HL-60/S4 treated with retinoic acid at 250 ng/mL for 4 days and 3 days (cell line): ENCODE data around the gene ELMO1.

ENCODE experiments used
- in situ Hi-C: fragments of 300-500 bp; cut with MboI; formaldehyde crosslinking; loops from 2 replicates; pipeline ENCODE4 v1.7.0; 2022; ENCODE audit warnings: low sequenced_read_pairs

The ELMO1 gene

DNA sequence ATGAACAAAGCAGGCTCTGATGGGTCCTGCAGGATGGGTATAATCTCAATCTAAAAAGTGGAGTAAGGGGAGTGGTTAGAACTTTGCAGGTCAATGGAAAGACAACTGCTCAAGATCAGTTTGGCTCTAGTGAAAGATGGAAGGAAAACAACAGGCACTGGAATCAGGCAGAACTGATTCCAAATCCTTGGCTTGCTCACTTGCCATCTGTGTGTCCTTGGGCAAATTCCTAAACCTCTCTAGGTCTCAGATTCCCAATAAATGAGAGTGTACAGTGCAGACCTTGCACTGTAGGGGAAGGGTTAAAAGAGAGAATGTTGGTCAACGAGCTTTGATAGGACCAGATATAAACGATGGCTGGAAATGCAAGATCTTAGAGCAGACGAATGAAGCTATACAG is 538.3 kb downstream of the ELMO1 start:
- in situ Hi-C loops: no loop called here

DNA sequence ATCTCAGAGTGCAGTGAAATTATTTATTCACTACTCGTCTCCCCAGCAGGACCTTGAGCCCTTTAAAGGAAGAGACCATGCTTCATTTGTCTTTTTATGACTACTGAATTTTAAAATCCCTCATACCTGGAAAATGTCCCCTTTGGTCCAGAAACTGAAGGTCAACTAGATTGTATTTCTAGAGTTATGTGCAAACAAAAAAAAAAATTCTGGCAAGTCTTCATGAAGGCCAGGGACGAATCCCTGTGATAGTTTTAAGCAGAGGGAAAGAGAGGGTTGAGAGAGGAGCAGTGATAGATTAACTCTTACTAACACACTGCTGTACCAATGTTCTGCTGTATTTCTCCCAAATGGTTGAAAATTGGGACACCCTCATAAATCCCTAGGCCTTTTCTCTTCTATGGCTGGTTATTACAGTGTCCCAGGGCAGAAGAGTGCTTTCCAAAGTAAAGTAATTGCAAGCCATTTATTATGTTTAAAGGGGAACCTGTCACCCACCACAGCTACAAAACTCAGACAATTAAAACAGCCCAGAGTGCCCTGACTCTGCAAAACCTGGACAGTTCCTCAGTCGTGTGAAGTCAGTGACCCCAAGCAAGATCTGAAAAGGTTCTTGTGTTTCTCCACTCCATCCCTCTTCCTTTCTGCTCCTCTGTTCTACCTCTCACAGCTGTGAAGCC is 541.6 kb downstream of the ELMO1 start:
- in situ Hi-C loops: no loop called here

- in situ Hi-C loops: no loop called here
Measured at GRCh38 chr7:36906448-36906847, 542.2 kb downstream of the ELMO1 start.

- in situ Hi-C loops: no loop called here
Measured at GRCh38 chr7:36905841-36906240, 542.8 kb downstream of the ELMO1 start.

- in situ Hi-C loops: no loop called here
Measured at GRCh38 chr7:36904802-36905201, 543.9 kb downstream of the ELMO1 start.

GRCh38 chr7:36904101-36904500 is 544.6 kb downstream of the ELMO1 start:
- in situ Hi-C loops: no loop called here

- in situ Hi-C loops: no loop called here
Measured at GRCh38 chr7:36900988-36901710, 547.5 kb downstream of the ELMO1 start.

DNA sequence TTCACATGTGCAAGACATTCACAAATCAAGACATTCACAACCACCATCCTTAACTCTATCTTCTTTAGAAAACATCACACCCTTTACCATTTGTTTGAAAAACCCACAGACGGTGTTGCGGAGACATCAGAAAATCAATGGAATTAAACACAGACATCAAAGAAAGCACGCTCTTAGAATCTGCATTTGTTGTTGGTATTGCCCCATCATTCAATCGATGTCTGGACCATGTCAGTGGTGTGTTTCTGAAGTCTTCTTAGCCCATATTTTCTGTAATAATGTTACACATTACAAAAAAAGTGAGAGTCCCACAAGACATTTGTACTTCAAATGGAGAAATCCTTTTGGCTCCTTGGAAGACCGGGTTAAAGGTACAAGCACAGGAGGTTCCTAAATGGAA is 550.5 kb downstream of the ELMO1 start:
- in situ Hi-C loops: no loop called here

GRCh38 chr7:36896956-36897590 is 551.6 kb downstream of the ELMO1 start:
- in situ Hi-C loops: no loop called here

DNA sequence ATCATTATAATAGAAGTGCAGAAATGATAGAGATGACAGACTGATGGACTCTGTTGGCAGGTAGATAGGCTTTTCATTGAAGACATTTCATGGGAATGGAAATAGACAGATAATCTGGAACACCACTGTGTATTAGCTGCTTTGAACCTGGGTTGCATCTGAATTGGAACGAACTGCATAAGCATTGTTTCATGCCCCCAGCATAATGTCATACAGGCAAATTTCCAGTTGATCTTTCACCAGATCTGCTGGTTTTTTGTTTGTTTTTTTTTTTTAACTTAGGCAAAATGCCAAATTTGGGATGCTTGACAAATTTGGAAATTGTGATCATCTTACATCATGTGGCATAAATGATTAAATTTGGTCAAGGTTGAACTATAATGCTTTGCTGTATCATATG is 552.2 kb downstream of the ELMO1 start:
- in situ Hi-C loops: no loop called here

GRCh38 chr7:36895192-36895591 is 553.5 kb downstream of the ELMO1 start:
- in situ Hi-C loops: no loop called here

DNA sequence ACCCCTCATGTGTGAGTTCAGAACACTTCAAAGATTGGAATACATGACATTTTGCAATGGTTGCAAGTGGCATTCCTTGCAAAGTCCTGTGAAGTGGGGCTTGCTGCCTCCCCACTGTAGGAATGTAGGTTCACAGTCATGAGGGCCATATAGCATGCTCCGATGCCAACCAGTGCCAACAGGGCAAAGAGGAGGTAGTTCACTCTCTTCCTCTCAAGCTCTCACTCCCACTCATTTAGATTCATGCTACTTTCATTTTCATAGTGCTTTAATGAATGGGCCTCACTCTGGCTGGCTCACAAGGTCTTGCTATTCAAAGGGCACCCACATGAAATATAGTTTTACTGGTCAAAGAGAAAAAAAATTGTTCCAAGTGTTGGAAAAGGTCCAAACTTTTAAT is 554.5 kb downstream of the ELMO1 start:
- in situ Hi-C loops: no loop called here

DNA sequence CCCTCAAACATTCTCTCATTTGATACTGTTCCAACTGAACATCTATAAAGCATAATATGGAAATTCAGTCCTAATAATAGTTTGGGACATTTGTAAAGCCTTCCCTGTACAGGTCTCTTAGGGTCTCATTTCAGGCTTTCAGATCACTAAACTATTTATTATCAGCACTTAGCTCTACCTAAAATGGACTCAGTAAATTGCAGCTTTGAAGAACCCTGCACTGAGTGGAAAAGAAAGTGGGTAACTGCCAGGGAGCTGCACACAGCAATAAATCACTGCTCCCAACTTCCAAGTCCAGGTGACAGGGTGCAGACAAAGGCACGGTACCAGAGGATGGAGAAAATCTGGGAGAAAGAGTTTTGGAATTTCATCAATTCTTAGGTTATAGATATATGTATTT is 559.5 kb downstream of the ELMO1 start:
- in situ Hi-C loops: no loop called here

DNA sequence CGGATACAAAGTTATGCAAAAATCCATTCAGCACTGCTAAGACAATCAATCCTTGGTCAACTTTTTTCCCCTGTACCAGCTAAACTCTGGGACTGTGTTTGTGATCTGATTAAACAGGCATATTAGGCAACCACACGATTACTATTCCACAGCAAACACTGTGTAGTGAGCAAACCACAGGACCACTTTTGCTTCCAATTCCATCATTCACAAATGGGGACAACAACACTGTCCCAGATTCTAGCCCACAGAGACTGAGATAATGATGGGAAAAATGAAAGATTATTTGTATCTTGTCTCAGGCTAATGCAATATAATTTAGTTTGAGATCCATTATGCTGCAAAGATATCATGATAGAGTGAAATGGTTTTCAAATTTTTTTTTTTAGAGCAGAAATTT is 560.7 kb downstream of the ELMO1 start:
- in situ Hi-C loops: no loop called here

- in situ Hi-C loops: no loop called here
Measured at GRCh38 chr7:36887233-36887632, 561.4 kb downstream of the ELMO1 start.

- in situ Hi-C loops: no loop called here
Measured at GRCh38 chr7:36884910-36885309, 563.8 kb downstream of the ELMO1 start.

DNA sequence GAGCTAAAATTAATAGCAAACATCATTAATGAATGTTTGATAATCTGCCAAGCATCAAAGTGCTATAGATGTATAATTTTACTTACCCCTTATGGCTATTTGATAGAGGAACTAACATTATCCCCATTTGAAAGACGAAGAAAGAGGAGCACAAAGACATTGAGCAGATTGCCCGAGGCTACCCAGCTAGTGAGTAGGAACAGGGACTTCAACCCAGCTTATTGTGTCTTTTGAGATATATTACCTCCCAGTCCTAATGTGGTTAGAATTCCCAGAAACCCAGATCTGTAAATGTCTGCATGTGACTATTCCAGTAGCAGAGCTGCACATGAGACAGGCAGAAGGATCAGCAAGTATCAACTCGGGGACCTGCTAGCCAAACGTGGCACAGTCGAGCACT is 564.3 kb downstream of the ELMO1 start:
- in situ Hi-C loops: no loop called here

DNA sequence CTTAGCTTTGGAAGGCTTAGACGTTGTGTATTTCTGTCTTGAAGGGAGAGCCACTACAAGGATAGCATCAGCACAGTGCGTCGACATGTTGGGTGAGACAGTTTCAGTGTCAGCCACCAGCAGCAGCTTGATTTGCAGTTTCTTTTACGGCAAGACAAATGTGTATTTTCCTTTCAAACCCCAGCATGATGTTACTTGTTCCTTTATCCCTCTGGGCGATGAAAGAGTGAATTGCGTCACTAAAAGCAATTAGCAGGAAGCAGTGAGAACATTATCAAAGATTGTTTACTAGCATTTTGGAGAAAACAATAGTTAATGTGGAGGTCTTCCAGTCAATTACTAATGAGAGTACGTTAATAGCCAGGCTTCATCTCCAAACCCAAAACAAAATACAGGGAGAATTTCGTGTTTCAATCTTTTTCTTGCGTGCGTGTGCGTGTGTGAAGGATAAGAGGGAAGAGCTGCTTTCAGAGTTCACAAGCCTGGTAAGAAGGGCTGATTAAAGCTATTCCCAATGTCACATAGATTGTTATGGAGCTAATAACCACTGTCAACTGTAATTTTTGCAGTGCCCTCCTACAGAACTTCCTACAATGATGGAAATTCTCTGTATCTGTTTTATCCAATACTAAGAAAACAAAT is 567.3 kb downstream of the ELMO1 start:
- in situ Hi-C loops: no loop called here

GRCh38 chr7:36880108-36880507 is 568.6 kb downstream of the ELMO1 start:
- in situ Hi-C loops: no loop called here

- in situ Hi-C loops: no loop called here
Measured at GRCh38 chr7:36879021-36879420, 569.6 kb downstream of the ELMO1 start.

DNA sequence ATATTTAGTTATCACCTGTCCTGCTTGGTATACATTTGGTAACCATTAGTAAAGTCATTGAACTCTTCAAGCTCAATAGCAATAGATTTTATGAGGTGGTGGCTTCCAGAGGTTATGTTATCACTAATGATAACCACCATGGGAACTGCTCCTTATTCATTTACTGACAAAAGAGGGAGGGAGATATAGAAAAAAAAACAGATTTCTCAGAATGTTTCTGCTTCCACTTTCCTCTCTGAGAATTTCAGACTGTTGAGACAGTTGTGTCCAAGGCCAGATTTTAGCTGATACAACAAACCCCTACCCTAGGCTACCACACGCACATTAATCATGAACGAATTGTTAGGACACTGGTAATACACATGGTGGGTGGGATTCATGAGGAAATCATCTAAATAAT is 570.4 kb downstream of the ELMO1 start:
- in situ Hi-C loops: no loop called here

DNA sequence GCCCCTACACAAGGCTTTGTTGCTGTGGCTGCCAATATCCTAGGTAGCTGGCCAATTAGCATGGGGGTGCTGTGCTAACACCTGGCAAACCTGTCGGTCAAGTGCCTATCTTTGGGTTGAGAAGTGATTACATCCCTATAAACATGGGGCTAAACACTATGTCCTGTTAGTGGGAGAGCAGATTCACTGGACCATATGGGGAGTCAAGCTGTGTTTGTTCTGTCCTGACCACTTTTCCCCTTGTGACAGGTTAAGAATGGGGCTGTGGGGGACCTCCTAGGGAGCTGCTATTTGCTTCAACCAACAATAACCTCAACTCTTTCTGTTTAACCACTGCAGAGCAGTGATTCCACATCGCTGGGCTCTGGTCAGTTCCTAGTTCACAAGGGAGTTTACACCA is 572.9 kb downstream of the ELMO1 start:
- in situ Hi-C loops: no loop called here
